Activated effector memory CD4-positive, alpha-beta T cell treated with anti-CD3 and anti-CD28 coated beads, Interleukin-2, amount 50 U/mL, for 16 hours (primary cell): ENCODE results near the gene WDR45B.

Experiments used
- DNase-seq: peaks from one replicate; pipeline ENCODE4 v3.0.0-alpha.2; 2020

WDR45B gene

GRCh38 chr17:82619641-82620040 is 28.6 kb downstream of the WDR45B start:
- DNase-seq = no peak

- no peak for DNase-seq
Measured at GRCh38 chr17:82619211-82619610, 29.0 kb downstream of the WDR45B start.

- no peak for DNase-seq
Measured at GRCh38 chr17:82616021-82616711, 32.1 kb downstream of the WDR45B start.

GRCh38 chr17:82615084-82616020 is 32.9 kb downstream of the WDR45B start:
- DNase-seq = no peak

- no peak for DNase-seq
Measured at GRCh38 chr17:82614095-82614631, 34.1 kb downstream of the WDR45B start.

GRCh38 chr17:82613283-82614094 is 34.8 kb downstream of the WDR45B start:
- no peak for DNase-seq

GRCh38 chr17:82611140-82612058 is 36.8 kb downstream of the WDR45B start:
- DNase-seq = no peak

GRCh38 chr17:82609655-82610054 is 38.6 kb downstream of the WDR45B start:
- DNase-seq = no peak

DNA sequence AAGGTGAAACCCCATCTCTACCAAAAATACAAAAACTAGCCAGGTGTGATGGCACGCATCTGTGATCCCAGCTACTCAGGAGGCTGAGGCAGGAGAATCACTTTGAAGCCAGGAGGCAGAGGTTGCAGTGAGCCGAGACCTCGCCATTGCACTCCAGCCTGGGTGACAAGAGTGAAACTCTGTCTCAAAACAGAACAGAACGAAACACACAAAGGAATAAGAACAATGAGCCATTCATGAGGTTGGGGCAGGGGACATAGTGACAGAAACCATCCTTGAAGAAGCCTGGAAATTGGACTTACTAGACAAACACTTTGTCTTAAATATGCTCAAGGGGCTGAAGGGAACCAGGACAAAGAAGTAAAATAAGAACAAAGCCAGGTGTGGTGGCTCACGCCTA is 39.4 kb downstream of the WDR45B start:
- no peak for DNase-seq

DNA sequence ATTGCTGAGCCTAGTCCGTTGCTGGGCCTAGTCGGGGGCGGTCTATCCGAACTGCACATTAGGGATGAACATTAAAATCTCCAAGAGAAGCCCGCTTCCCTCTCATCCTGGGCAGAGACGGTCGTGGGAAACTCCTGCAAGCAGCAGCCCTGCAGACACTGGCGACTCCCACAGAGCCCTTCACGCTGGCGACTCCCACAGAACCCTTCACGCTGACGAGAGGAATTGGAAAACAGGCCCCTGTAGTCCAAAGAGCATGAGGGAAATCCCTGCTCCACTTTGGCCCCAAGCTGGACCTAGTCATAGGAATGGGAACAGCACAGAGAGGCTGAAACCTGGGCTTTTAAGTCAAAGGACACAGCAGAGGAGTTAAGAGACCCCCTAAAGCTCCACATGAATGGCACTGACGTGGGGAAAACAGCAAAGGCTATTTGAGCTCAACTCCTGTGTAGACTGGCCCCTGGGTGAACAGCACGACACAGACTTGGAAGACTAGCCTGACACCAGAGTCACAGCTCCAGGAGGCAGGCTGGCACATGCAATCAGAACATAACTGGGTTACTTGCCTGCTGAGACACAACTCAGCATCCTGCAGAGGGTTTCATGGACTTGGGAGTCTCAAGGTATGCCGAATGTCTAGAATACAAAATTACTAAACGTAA is 42.2 kb downstream of the WDR45B start:
- DNase-seq = no peak

DNA sequence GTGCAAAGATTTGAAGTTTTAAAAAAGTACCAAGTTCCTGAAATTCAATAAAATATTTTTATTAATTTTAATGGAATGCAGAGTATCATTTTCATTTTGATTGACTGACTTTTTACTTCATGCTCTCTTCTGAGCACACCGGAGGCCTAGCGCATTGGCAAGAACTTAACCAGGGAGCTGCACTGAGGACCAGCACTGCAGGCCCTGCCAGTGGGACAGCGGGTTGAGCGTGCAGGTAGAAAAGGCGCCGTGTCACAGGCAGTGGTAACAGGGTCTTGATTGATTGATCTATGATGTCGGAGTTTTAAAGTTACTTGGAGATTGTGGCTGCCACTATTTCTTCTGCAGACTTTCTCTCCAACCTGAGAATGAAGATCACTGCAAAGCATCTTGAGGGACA is 43.7 kb downstream of the WDR45B start:
- DNase-seq = no peak

DNA sequence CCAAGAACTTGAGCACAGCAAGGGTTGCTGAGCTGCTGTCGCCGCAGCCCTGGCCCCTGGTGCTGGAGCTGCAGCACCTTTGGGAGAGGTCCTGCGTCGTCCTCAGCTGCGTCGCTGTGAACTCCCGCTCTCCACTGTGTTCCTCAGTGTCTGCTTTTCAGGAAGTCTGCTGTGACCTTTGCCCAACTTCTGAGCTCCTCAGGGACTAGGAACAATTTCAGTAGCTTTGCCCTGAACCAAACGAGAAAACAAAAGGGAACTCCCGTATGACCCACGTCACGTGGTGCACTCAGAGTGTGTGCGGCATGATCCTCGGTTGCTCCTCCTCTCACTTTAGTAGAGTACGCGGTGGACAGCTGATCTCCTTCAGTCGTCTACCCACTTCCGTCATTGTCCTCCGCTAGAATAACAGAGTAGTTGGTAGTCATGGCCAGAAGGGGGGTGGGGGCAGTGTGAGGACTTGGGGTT is 44.2 kb downstream of the WDR45B start:
- no peak for DNase-seq

DNA sequence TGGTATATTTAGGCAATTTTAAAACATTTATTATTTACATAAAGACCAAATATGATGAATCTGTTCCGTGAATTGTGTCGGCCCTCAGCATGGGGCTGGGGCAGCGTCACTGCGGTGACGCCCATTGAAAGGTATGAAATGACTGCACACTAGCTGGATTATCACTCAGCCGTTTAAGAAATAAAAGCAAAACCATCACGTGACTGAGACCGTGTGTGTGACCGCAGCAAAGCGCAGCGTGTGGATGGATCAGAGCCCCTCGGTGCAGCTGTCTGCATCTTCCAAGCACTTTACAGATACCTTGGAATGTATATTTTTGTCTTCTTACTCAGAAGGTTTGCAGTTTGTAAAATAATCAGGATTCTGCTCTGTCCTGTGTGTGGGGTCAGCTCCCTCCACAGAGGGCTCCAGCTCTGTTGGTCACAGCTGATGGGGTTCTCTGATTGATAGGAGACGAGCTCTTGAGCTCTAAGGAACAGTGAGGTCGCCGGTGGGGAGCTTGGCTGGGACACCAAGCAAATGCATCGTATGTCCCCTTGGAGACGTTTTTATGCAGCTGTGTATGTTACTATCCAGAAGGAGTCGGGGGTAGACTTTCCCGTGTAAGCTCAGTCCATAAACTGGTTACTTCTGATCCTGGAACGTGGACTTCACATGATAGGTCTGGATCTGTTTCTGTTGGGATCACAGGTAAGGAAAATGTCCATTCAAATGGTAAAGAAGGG is 45.1 kb downstream of the WDR45B start:
- no peak for DNase-seq

DNA sequence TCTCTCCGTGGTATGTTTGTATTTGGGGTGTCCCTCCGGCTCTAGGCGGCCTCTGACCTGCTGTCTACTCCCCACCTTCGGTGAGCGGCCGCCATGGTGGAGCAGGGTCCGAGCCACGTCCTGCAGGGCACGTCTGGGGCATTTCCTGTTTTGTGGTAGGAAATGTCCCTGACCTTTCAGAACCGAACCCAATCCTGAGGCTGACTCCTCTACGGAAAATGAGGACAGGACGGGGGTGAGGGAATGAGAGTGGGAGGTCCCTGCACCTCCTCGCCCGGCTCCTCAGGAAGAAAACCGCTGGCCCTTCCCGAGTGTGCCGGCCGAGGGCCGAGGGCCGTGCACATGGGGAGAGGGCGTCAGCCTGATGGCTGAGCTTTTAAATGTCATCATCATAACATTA is 45.8 kb downstream of the WDR45B start:
- DNase-seq = no peak

DNA sequence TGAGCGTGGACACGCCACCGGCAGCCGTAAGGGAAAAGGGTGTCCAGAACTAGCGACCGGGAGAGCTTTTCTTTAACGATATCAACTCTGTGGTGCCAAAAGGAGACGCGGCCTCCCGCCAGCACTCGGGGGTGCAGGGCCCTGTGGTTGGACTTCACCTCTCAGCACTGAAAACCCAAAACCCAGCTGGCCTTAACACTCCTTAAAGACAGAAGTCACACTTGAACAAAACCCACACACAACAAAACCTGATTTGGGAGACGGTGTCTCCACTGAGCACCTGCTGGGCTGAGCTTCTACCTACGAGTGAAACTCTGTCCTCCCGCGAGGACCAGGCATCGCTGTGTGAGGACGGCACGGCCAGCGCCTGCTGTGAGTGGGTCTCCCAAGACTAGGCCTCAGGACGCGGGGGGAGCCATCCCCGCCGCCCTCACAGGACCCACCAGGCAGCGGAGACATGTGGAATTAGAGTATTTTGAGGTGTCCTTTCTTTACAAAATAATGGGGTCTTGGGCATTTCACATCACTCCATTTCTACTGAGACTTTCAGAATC is 46.7 kb downstream of the WDR45B start:
- no peak for DNase-seq

DNA sequence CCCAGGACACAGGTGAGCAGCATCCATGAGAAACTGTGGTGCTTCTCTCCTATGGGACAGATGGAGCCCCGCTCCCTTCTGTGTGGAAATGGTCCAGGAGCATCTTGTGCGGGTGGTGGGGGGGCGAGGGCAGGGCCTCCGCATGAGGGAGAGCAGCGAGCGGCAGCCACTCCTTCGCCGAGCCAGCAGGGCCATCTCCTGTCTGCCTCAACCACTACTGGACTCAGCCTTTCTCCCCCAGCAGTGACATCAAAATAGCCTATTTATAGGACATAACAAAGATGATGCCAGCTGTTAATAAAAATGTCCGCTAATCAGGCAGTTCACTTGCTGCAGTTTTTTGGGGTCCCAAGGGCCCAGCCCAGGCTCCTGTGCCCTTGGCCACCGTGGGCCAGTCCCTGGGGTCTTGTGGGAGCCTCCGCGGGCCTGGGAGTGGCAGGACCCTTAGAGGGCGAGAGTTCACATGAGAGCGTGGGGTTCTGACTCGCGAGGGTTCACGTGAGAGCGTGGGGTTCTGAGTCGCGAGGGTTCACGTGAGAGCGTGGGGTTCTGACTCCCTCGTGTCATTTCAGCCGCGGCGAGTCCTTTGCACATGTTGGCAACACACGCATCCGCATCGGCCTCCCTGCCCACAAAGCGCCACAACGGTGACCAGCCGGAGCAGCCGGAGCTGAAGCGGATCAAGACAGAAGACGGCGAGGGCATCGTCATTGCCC is 47.4 kb downstream of the WDR45B start:
- DNase-seq = no peak

- no peak for DNase-seq
Measured at GRCh38 chr17:82599674-82600661, 48.3 kb downstream of the WDR45B start.
